Measurements from ENCODE around the gene EMC8.
"Not testable (repeated sequence)": the region's sequence is repeated elsewhere in the genome, so short reads cannot be mapped to it uniquely, and the experiment has no call there.

EMC8 gene

DNA sequence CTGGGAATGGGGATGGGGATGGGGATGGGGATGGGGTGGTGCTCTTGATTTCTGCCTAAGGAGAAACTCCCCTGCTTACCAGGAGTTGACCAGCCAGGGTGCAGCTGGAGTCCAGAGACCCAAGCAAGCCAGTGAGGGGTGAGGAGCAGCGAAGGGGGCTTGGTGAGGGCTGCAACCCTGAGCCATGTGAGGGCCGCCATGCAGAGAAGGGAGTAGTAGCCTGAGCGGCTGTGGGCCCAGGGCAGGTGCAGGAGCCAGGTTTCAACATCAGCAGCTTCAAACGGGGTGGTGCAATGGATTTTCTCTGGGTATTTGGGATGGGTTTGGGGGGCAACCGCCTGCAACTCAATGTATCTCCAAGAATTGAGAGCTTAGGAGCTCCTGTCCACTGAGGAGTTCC lies 35.4 kb upstream of the EMC8 start:
- no peak for DNase-seq

DNA sequence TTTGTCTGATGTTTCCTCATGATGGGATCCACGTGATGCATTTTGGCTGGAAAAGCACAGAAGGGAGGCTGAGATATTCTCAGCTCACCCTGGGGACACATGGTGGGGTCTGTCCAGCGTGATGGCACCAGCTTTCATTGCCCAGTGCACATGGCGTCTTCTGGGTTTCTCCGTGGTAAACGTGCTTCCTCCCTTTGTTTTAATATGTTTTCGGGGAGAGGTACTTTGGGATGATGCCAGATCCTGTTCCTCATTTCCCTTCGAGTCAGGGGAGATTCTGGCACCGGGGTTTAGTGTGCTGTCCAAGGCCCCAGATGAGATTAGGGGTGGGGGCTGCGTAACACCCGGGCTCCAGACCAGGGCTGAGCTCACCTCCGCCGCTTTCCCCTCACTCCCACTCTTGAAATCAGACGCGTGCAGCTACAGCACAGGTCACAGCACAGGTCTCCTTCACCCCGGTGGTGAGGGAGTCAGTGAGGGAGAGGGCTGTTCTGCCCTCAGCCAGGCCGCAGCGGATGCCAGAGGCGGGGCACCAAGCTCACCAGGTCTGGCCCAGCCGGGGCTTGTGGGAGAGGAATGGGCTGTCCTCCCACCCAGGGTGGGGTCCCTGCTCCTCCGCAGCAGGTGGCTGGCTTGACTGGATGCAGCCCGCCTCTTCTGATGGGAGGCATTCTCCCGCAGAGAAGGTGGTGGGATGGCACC lies 34.0 kb upstream of the EMC8 start:
- DNase-seq = no peak

GRCh38 chr16:85832570-85833218 lies 33.4 kb upstream of the EMC8 start:
- DNase-seq = no peak

- no peak for DNase-seq
These were observed 31.5 kb upstream of the EMC8 start for GRCh38 chr16:85830821-85831220.

DNA sequence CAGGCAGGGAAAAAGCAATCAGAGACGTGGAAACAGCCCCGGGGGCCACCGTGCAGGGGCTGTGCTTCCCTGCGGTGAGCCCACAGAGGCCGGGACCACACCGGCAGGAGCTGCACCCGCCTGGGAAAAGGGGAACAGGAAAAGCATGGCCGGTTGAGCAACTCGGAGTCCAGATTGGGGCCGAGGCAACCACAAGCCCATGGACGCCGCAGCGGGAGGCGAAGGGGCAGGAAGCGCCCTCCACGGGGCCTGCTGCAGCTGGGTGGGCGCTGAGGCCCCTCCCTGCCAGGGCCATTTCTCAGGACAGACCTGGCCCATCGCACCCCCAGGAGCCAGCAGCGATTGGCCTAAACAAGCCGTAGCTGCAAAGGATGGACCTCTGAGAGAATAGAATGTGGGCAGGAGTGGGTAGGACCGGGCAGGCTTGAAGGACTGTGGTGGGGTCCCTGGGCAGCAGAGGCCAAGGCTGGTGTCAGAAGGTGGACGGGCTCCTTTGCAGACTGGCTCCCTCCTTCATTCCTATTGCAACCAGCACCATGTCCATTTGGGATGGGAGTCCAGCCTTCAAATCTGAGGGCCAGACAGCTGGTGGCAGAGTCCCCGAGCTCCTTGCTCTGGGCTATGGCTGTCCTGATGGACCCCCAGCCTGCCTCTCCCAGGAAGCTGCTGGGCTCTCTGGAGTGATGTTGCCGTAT lies 30.6 kb upstream of the EMC8 start:
- no peak for DNase-seq

DNA sequence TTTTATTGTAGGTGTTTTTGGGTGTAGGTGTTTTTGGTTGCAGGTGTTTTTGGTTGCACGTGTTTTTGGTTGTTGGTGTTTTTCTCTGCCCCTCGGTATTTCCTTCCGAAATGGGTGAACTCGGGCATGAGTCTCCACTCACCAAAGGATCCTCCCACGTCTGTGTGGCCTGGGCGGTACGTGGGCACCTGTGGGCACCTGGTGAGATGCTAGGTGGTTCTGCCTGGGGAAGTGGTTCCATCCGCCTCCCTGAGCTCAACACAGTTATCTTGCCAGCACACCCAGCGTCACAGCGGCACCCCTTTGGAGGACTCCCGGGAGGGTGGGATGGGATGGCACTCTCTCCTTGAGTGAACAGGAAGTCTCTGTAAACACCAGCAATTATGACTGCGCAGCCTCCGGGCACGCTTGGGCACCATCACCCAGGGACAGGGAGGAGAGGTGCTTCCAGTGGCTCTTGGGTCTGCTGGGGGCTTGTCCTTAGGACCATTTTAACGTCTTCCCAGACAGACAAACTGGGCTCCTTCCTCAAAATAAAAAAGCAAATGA lies 29.9 kb upstream of the EMC8 start:
- no peak for DNase-seq

- DNase-seq = no peak
These were observed 28.8 kb upstream of the EMC8 start for GRCh38 chr16:85828166-85828565.

- DNase-seq = no peak
These were observed 27.4 kb upstream of the EMC8 start for GRCh38 chr16:85826686-85827247.

DNA sequence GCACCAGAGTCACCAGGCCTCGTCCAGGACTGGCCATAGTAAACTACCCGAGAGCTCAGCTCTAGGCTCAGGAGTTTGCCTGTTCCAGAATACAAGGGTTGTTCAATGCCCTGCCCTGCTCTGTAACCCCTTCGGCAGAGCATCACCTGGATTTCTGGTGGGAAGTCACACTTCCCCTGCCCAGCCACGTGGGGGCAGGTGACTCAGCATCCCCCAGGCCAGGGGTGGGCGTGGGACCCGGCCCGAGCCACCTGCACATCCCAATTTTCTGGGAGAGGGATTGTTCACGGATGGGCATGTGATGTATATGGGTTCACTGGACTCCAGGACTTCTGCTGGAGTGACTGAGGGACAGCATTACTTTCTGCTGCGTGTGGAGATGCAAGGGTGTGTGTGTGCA lies 26.0 kb upstream of the EMC8 start:
- DNase-seq = no peak

- DNase-seq = no peak
These were observed 25.1 kb upstream of the EMC8 start for GRCh38 chr16:85824161-85825135.

DNA sequence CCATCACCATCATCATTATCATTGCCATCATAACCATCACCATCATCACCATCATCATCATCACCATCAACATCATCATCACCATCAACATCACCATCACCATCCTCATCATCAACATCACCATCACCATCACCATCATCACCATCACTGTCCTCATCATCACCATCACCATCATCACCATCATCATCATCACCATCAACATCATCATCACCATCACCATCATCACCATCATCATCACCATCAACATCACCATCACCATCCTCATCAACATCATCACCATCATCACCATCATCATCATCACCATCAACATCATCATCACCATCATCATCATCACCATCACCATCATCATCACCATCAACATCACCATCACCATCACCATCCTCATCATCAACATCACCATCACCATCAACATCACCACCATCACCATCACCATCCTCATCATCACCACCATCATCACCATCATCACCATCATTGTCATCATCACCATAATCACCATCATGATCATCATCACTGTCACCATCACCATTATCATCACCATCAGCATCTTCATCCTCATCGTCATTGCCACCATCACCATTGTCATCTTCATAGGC lies 24.1 kb upstream of the EMC8 start:
- no peak for DNase-seq

GRCh38 chr16:85822145-85822544 lies 22.8 kb upstream of the EMC8 start:
- no peak for DNase-seq

DNA sequence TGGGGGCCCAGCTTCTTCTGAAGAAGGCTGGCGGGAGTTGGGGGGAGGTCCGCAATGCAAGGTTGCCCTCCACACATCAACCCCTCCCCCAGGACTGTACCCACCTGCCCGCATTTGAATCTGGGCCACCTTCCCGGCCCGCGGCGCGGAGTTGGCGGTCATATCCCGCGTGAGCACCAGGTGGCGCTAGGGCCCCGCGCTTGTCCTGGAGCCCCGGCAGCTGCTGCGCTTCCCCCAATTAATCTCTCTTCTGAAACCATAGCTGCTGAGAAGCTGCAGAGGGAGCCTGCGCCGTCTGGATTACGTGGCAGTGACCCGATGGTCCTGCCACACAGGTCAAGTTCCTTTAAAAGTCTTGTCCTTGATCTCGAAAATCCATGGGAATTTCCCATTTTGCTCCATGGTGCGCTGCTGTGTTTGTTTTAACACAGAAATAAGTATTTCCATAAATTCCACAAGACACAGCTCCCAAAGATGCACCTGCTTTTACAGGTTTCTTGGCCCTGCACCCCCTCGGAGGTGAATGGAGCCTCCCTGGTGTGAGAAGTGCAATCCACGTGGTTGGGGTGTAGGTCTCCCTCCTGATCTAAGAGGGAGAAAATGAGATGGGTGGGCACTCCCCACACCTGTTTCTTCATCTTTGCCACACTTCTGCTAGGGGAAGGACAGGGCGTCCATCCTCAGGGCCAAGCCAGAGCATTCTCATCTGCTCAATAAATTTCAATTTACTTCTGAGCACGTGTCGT lies 22.2 kb upstream of the EMC8 start:
- DNase-seq = peak; percentile 44 to 50

DNA sequence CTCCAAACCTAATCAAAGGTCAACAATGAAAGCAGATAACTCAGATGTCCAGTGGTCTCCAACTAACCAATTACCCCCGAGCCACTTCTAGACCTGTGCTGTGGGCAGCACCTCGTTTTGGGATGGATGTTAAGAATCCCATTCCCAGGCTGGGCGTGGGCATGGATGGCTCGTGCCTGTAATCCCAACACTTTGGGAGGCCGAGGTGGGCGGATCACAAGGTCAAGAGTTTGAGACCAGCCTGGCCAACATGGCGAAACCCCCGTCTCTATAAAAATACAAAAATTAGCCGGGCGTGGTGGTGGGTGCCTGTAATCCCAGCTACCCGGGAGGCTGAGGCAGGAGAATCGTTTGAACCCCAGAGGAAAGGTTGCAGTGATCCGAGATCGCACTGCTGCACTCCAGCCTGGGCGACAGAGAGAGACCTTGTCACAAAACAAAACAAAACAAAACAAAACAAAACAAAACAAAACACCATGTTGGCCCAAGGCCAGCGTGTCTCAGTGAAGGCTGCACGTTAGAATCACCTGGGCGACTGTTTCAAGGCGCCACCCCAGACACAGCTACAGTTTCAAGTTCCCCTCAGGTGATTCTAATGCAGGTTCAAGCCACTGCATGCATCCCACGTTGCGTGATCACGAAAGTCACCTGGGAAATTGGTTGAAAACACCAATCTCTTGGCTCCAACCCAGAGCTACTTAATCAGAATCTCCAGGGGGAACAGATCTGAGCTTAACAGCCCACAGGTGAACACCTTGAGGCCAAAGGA lies 21.4 kb upstream of the EMC8 start:
- no peak for DNase-seq

- no peak for DNase-seq
These were observed 20.4 kb upstream of the EMC8 start for GRCh38 chr16:85819771-85820170.

- peak; percentile 41 to 53 for DNase-seq
These were observed 19.9 kb upstream of the EMC8 start for GRCh38 chr16:85819245-85819644.

DNA sequence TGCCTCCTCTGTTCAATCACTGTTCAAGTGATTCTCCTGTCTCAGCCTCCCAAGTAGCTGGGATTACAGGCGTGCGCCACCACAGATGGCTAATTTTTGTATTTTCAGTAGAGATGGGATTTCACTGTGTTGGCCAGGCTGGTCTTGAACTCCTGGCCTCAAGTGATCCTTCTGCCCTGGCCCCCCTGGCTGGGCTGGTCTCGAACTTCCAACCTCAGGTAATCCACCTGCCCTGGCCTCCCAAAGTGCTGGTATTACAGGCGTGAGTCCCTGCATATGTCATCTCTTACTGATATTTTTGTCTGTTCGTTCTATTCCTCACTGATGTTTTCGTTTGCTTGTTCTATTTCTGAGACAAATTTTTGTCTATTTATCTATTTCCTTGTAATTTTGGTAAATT lies 17.9 kb upstream of the EMC8 start:
- not testable (repeated sequence) for DNase-seq

DNA sequence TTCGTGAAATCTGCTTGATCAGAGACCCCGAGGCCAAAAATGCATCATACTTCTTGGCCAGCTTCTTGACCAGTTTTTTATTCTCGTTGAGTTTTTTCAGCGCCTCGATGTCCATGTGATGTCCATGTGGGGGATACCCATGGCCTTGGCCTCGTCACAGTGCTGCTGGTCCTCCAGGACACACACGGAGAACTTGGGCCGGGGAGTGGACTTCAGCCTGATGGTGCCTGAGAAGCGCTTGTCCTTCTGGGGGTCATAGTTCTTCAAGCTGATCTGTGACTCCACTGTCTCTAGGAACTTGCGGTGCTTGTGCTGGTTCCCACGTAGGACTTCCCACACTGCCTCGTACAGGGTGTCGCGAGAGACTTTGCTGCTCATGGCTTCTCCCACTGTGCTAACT lies 16.8 kb upstream of the EMC8 start:
- DNase-seq = no peak

- no peak for DNase-seq
These were observed 13.7 kb upstream of the EMC8 start for GRCh38 chr16:85812811-85813700.
